Hepatocyte (in vitro differentiated cells): Measurements from ENCODE around the gene RB1. TPM values are rescaled to one million over a fixed set of nuclear protein-coding genes. Genes with fewer than 3 reads are reported as not detected.

Experiments used
- DNase-seq: peaks from one replicate; pipeline ENCODE4 v3.0.0-alpha.2; 2016; ENCODE audit warnings: low spot score
- H2AFZ ChIP-seq: fragments of 200-600 bp; sonication (generic); 2 replicates; pipeline ENCODE4 v1.6.0; 2016; ENCODE audit warnings: antibody characterized with exemption, mild to moderate bottlenecking
- H3K27ac ChIP-seq: fragments of 200-600 bp; sonication (generic); 2 replicates; pipeline ENCODE4 v1.5.1; 2016; ENCODE audit warnings: mild to moderate bottlenecking
- H3K27me3 ChIP-seq: fragments of 200-600 bp; sonication (generic); 2 replicates; pipeline ENCODE4 v1.6.1; 2016
- H3K36me3 ChIP-seq: fragments of 200-600 bp; sonication (generic); replicated peaks from 2 replicates; pipeline ENCODE4 v1.5.1; 2016; ENCODE audit warnings: low read depth; ENCODE audit not compliant: insufficient read depth
- H3K4me1 ChIP-seq: fragments of 200-600 bp; sonication (generic); 2 replicates; pipeline ENCODE4 v1.5.1; 2016; ENCODE audit warnings: mild to moderate bottlenecking, moderate library complexity; ENCODE audit not compliant: insufficient read depth
- H3K4me2 ChIP-seq: fragments of 200-600 bp; sonication (generic); 2 replicates; pipeline ENCODE4 v1.6.0; 2016
- H3K4me3 ChIP-seq: fragments of 200-600 bp; sonication (generic); 2 replicates; pipeline ENCODE4 v1.5.1; 2016; ENCODE audit warnings: mild to moderate bottlenecking
- H3K79me2 ChIP-seq: fragments of 200-600 bp; sonication (generic); 2 replicates; pipeline ENCODE4 v1.6.0; 2017; ENCODE audit warnings: mild to moderate bottlenecking
- H3K9me2 ChIP-seq: fragments of 200-600 bp; sonication (generic); replicated peaks from 2 replicates; pipeline ENCODE4 v1.6.0; 2017; ENCODE audit warnings: mild to moderate bottlenecking; ENCODE audit not compliant: insufficient read depth
- H3K9me3 ChIP-seq: fragments of 200-600 bp; sonication (generic); 2 replicates; pipeline ENCODE4 v1.5.1; 2016; ENCODE audit warnings: low read depth, mild to moderate bottlenecking
- H4K20me1 ChIP-seq: fragments of 200-600 bp; sonication (generic); 2 replicates; pipeline ENCODE4 v1.6.0; 2016; ENCODE audit warnings: mild to moderate bottlenecking; ENCODE audit not compliant: insufficient read depth, poor library complexity, severe bottlenecking
- CTCF ChIP-seq: fragments of 200-600 bp; sonication (generic); IDR thresholded peaks from 2 replicates; pipeline ENCODE4 v1.5.1; 2016; ENCODE audit warnings: antibody characterized with exemption, mild to moderate bottlenecking; ENCODE audit not compliant: poor library complexity
- EZH2 ChIP-seq: fragments of 200-600 bp; sonication (generic); IDR thresholded peaks from 2 replicates; pipeline ENCODE4 v1.6.1; 2016; ENCODE audit warnings: antibody characterized with exemption, mild to moderate bottlenecking, borderline replicate concordance
- EZH2phosphoT487 ChIP-seq: fragments of 200-600 bp; sonication (generic); IDR thresholded peaks from one replicate; pipeline ENCODE4 v1.6.1; 2018; ENCODE audit warnings: antibody characterized with exemption, mild to moderate bottlenecking, low read depth, moderate library complexity; ENCODE audit not compliant: unreplicated experiment, severe bottlenecking
- WGBS: methylation state at CpG from one replicate; pipeline ENCODE4 v1.1.6; 2016; ENCODE audit warnings: low lambda C conversion rate; ENCODE audit errors: missing lambda C conversion rate; 5-methylcytosine and 5-hydroxymethylcytosine counted together
- polyA plus RNA-seq: library from polyadenylated mRNA; unstranded; fragments of >200 nt; fragmentation: Nextera tagmentation; extraction: Ambion mirVana; gene quantifications from 2 replicates; pipeline ENCODE4 v1.2.1, GENCODE V29; 2016
- total RNA-seq: library from RNA; depleted of rRNA; stranded (reverse); fragments of >200 nt; gene quantifications from 2 replicates; pipeline ENCODE4 v1.2.3, GENCODE V29; 2014

The RB1 gene
- total and polyA plus RNA-seq, 2 experiments from 2014 or later: 17.5 to 45.1 TPM

DNA sequence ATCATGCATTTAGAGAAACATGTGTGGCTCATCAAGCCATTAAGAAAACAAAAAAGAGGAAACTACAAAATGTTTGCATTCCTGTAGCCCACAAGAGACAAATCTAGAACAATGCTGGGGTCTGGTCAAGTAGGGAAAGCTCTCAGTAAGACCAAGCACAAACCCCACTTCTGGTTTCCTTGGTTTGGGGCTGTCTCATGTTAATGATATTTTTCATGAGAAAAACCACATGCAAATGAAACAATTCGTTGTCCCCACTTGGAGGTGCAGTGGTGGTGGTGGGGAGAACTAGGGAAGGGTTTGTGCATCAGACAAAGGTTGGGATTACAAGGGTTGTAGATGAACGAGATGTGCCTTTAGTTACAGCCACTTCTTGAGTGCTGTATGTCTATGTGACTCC lies 7.0 kb upstream of the RB1 start:
- WGBS: 76% methylated on average over 2 of the region's 2 CpGs
- Histone ChIP-seq H4K20me1 (no peaks in the 10 kb centered on the region), H3K4me1 (peaks cover 18% of the 10 kb centered on the region), H3K9me2 (no peaks in the 10 kb centered on the region), H3K27ac (no peak overlapping the region), H3K27me3 (no peaks in the 10 kb centered on the region), H3K4me3 (no peak overlapping the region), H3K9me3 (no peaks in the 10 kb centered on the region), H3K79me2 (no peaks in the 10 kb centered on the region), H3K4me2 (no peak overlapping the region), H2AFZ (no peak overlapping the region), H3K36me3 (no peaks in the 10 kb centered on the region)
- DNase-seq: no peak
- TF ChIP-seq EZH2phosphoT487 (no peak), EZH2 (no peak), CTCF (no peak)

DNA sequence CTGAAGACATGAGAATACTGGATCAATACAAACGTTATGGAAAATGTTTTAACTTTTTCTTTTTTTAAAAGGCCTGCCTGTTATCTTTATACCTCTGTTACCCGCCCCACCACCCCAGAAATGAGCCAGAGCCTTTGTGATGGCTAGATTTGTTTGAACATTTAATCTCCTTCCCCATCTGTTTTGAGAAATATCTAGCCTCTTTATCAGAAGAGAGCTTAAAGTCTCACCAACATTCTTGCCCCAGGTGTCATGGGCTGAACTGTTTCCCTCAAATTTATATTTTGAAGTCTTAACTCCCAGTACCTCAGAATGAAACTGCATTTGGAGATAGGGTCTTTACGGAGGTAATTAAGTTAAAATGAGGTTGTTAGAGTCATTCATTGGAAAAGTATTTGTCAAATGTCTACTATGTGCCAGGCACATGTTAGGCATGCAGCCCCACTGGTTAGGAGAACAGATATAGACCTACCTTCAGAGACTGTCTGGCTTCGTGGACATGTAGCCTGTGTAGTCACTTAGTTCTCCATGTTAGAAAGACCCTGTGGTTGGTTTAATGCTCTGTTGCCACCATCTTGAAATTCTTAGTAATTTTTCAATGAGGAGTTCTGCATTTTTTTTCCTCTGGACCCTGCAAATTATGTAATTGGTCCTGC lies 6.3 kb upstream of the RB1 start:
- Histone ChIP-seq H3K9me3 (no peaks in the 10 kb centered on the region), H3K9me2 (no peaks in the 10 kb centered on the region), H3K4me3 (no peak overlapping the region), H3K27ac (no peak overlapping the region), H3K36me3 (no peaks in the 10 kb centered on the region), H3K79me2 (no peaks in the 10 kb centered on the region), H3K27me3 (no peaks in the 10 kb centered on the region), H2AFZ (no peak overlapping the region), H3K4me2 (no peak overlapping the region), H4K20me1 (no peaks in the 10 kb centered on the region), H3K4me1 (peaks cover 10% of the 10 kb centered on the region)
- no peak for DNase-seq
- WGBS: 43% methylated on average over 4 of the region's 4 CpGs
- TF ChIP-seq EZH2: no peak
- no peak for TF ChIP-seq CTCF
- no peak for TF ChIP-seq EZH2phosphoT487

GRCh38 chr13:48299591-48299990 lies 4.0 kb upstream of the RB1 start:
- H3K4me2 ChIP-seq: no peak overlapping the region
- peaks cover 1% of the 10 kb centered on the region for H3K79me2 ChIP-seq
- H3K27me3 ChIP-seq: no peaks in the 10 kb centered on the region
- H2AFZ ChIP-seq: no peak overlapping the region
- no peak for DNase-seq
- no peaks in the 10 kb centered on the region for H3K4me1 ChIP-seq
- no peaks in the 10 kb centered on the region for H4K20me1 ChIP-seq
- no peak overlapping the region for H3K4me3 ChIP-seq
- no peaks in the 10 kb centered on the region for H3K9me2 ChIP-seq
- H3K9me3 ChIP-seq: no peaks in the 10 kb centered on the region
- no peaks in the 10 kb centered on the region for H3K36me3 ChIP-seq
- TF ChIP-seq CTCF (no peak), EZH2 (no peak), EZH2phosphoT487 (no peak)
- 98% methylated on average over 2 of the region's 2 CpGs for WGBS
- H3K27ac ChIP-seq: no peak overlapping the region
